Ureter (tissue), 1 donor: ENCODE data around the gene RAD51B. TPM values are rescaled to one million over a fixed set of nuclear protein-coding genes. Genes with fewer than 3 reads are reported as not detected.

Experiments
- DNase-seq: peaks from one replicate; pipeline ENCODE4 v3.0.0-alpha.2; 2020; ENCODE audit warnings: low spot score
- total RNA-seq: library from RNA; stranded (reverse); gene quantifications from one replicate; pipeline ENCODE4 v1.2.4, GENCODE V29; 2023
- donor health status: DM: yes; HTN: yes; CAD: no.

Gene RAD51B
- total RNA-seq, 1 donor from 2014 or later: 36.6 TPM

DNA sequence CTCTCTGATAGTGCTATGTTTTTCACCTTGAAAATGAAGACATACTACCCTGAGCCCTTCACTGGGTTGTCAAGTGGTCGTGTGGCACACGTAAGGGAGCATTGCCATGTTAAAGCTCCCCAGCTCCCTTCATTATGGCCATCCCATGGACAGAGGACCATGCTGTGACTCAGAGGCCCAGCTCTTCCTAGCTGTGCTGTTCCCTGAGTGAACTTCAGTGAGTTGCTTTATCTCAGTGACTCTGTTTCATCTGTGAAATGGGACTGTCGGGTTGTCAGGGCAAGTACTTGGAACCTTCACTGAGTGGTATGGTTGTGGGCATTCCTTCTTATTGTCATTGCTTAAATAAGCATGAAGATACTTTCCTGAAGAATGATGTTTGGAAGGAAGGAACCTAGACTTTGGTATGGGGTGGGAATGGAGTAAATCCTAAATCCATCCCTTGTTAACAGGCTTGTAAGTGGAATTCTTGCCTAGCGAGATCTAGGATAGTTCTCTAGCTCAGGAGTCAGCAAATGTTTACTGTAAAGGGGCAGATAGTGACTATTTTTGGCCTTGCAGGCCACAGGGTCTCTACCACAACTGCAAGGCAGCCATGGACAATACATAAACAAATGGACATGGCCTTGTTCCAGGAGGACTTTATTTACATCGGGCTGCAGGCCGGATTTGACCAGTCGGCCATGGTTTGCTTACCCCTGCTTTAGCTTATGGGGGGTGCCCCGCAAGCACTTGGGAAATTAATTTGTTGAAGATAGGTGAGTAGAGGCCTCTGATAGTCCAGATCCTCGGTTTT is 689.8 kb downstream of the RAD51B start:
- no peak for DNase-seq

- DNase-seq: peak; percentile 65
Observed at GRCh38 chr14:68510201-68511128, 690.9 kb downstream of the RAD51B start.

- no peak for DNase-seq
Observed at GRCh38 chr14:68511129-68512047, 691.8 kb downstream of the RAD51B start.

DNA sequence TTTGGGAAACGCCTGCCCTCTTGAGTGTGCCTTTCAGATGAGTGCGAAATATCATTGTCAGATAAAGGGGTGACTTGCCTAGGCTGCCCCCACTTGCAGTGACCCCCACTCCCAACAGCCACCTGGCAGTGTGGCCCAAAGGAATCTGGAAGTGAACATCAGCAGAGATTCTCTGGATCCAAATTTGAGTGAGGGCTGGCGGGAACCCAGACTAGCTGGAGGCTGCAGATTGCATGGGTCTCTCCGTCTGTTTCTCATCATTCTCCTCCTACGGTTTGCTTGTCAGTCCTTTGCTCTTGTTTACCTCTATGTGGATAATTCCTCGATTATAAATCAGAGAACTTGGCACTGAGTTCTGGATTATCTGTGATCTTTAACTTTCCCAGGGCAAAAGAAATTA is 692.5 kb downstream of the RAD51B start:
- no peak for DNase-seq

GRCh38 chr14:68513137-68513536 is 693.6 kb downstream of the RAD51B start:
- DNase-seq: no peak

GRCh38 chr14:68513838-68514607 is 694.4 kb downstream of the RAD51B start:
- no peak for DNase-seq

DNA sequence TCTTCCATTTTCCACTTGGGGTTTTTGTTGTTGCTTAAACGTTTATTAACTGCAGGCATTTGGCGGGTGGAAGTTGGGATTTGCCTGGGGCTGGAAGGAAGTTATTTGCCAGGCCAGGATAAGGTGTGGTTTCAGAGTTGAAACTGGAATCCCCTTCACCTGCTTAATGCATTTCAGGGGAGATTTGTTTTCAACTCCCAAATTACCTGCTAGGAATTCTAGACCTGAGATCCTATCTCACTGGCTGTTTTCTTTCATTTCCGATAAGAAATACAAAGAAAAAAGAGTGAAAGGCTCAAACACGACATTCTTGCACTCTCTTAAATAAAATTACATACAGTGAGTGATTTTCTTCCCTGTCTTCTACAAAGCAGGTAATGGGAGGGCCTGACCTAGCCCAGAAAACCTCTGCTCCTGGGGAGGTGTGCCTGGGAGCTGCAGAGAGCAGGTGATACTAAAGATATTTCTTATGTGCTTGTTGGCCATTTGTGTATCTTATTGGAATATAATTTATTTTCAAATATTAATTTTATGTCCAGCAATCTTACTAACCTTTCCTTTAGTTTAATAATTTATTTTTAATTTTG is 695.1 kb downstream of the RAD51B start:
- DNase-seq: peak; percentile 22

DNA sequence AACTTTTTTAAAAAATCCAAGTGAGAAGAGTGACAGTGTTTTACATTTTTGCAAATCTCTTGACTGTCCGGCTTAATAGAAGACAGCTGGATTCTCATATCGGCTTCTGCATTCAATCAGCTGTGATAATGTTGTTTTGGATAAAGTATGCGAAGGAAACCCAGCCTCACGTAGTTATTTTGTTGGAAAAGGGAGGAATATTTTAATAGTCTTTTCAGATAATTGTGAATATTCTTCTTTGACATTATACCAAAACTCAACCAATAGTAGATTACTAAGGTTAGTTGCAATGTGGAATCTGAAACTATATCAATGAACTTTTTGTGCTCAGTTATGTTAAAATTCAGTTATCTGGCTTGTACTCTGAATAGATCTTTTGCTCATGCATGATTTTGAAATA is 696.8 kb downstream of the RAD51B start:
- DNase-seq: no peak

DNA sequence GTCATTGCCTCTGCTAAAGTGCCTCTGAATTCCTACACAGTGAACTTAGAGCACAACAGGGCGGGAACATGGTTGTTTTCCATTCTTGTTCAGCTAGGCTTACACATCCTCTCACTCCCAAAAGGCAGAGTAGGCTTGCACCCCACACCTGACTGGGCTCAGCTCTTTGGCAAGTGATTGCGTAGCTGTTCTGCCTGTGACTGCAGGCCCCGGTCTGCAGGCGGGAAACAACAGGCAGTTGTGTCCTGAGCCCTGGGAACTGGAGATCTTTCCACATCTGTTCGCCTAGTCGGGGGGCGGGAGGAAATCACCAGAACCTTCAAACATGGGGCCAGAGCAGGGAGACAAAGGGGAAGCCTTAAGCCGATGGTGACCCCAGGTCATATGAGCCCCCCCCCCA is 698.6 kb downstream of the RAD51B start:
- DNase-seq: no peak

- no peak for DNase-seq
Observed at GRCh38 chr14:68518761-68519670, 699.4 kb downstream of the RAD51B start.

- DNase-seq: no peak
Observed at GRCh38 chr14:68519671-68520187, 700.1 kb downstream of the RAD51B start.

- no peak for DNase-seq
Observed at GRCh38 chr14:68520637-68521556, 701.3 kb downstream of the RAD51B start.

GRCh38 chr14:68521557-68521901 is 702.0 kb downstream of the RAD51B start:
- no peak for DNase-seq

DNA sequence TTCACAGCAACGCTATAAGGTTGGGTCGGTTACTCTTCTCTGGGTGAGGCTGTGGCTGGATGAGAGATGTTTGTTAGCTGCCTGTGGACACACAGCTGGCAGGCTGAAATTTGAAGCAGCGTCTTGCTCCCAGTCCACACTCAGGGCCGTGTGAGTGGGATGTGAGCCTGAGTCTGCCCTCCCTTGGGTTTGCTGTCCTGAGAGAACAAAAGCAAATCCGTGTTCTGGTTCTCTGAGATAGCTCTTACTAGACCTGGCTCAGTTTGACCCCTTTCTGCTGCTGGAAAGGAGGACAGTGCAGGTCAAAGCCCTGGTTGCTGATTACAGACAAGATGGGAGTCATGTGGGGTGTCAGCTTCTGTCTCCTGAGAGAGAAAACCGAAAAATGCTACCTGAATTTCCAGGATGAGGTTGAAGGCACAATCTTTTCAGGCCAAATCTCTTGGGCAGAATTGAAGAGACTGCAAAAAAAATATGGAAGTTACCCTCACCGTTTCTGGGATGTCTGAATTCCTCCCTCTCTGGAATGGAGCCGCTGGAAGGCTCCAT is 702.5 kb downstream of the RAD51B start:
- no peak for DNase-seq

DNA sequence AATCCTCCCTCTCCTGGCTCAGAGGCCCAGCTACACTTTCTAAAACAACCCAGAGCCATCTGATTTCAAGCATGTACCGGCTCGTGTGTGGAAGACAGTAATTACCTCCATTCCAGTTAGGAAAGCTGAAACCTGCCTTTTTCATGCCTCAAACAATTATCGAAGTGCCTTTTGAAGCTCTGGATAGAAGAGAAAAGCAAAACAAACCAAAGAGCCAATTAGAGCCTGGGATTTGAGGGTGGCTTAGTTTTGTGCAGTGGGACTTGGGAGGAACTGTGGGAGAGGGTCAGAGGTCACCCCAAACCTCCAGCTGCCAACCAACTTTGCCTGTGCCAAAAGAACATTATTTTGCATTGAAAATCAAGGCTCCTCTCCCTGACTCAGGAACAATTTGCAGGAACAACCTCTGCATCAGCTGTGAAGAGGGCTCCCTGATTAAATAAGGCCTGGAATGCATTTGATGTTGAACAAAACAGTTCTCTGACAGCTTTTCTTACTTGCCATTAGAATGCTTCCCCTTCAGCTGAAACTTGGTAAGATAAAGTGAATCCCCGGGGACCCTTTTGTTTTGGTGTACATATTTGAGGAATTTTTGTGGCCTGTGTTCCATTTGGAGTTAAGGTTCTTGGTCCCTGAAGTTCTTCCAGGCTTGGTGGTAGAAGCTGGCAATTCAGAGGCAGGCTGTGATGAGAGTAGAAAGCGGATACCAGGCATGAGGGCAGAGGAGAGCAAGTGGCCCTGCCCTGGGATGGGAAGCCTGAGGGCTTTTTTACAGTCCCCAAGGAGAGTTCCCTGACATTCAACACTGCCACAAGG is 703.1 kb downstream of the RAD51B start:
- peak; percentile 15 for DNase-seq

GRCh38 chr14:68523326-68523610 is 703.7 kb downstream of the RAD51B start:
- DNase-seq: no peak
